ENCODE results near the gene DKK3. TPM values are rescaled to one million over a fixed set of nuclear protein-coding genes. Genes with fewer than 3 reads are reported as not detected.

DKK3 gene
- total RNA-seq, 1 experiment from 2014 or later: 14.6 TPM

DNA sequence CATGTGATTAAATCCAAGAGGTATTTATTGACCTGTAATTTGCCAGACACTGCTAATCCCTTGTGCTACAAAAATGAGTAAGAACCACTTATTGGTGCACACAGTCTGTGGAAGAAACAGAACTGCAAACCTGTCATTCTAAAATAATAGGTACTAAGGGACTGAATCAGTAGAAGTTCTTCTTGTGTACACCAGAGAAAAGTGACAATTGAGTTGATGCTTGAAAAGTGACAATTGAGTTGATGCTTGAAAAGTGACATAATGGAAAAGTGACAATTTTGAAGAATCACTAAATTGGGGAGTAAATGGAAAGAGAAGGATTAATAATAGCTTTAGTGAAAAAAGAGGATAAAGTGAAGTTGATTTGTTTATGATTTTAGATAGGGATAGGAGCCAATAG is 56.4 kb downstream of the DKK3 start:
- BruUV-seq (replicated peaks): no TSS peak
- no peak overlapping the region for H3K27ac Mint-ChIP-seq (ENCODE audit: unreplicated experiment)
- CTCF ChIA-PET: no interaction called here

DNA sequence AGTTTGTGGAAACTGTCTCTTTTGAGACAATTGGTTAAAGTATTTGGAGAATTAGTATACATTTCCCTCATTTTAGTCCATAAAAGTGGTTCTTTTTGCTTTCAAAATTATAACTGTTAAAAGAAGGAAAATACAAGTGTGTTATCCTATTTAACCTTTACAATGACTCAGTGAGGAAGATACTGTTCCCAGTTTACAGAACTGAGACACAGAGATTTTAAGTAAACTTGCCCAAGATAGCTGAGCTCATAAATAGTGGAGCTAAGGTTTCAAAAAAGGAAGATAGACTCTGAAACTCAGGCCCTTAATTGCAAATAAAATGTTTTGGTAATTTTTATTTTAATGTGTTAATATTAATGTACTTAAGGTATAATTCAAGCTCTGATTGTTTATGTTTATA is 58.9 kb downstream of the DKK3 start:
- H3K4me1 Mint-ChIP-seq (ENCODE audit: low read depth, unreplicated experiment): no peaks in the 10 kb centered on the region
- TF ChIP-seq CTCF (IDR thresholded peaks at IDR 0.05; ENCODE audit: unreplicated experiment): no peak
- CTCF ChIA-PET: no interaction called here
- no peaks in the 10 kb centered on the region for H3K9me3 Mint-ChIP-seq (ENCODE audit: low read depth, unreplicated experiment)
- no TSS peak for BruUV-seq (replicated peaks)
- no peak for DNase-seq
- H3K27me3 Mint-ChIP-seq (ENCODE audit: unreplicated experiment): no peaks in the 10 kb centered on the region
- no peak overlapping the region for H3K4me3 Mint-ChIP-seq (ENCODE audit: low read depth, unreplicated experiment)
- H3K36me3 Mint-ChIP-seq (ENCODE audit: insufficient read depth, unreplicated experiment): peaks cover 19% of the 10 kb centered on the region
- no peak overlapping the region for H3K27ac Mint-ChIP-seq (ENCODE audit: unreplicated experiment)
- intact Hi-C loops (cut with micrococcal nuclease; ENCODE audit: unreplicated experiment): no loop called here

More for the DNA sequence above, 56.4 kb downstream of the DKK3 start:
- H3K27me3 Mint-ChIP-seq (ENCODE audit: unreplicated experiment): no peaks in the 10 kb centered on the region
- peaks cover 26% of the 10 kb centered on the region for H3K36me3 Mint-ChIP-seq (ENCODE audit: insufficient read depth, unreplicated experiment)
- intact Hi-C loops (cut with micrococcal nuclease; ENCODE audit: unreplicated experiment): no loop called here
- H3K4me1 Mint-ChIP-seq (ENCODE audit: low read depth, unreplicated experiment): no peaks in the 10 kb centered on the region
- H3K9me3 Mint-ChIP-seq (ENCODE audit: low read depth, unreplicated experiment): no peaks in the 10 kb centered on the region
- DNase-seq: no peak
- H3K4me3 Mint-ChIP-seq (ENCODE audit: low read depth, unreplicated experiment): no peak overlapping the region
- TF ChIP-seq CTCF (IDR thresholded peaks at IDR 0.05; ENCODE audit: unreplicated experiment): no peak

- H3K9me3 Mint-ChIP-seq (ENCODE audit: low read depth, unreplicated experiment): no peaks in the 10 kb centered on the region
- intact Hi-C loops (cut with micrococcal nuclease; ENCODE audit: unreplicated experiment): no loop called here
- no peak for TF ChIP-seq CTCF (IDR thresholded peaks at IDR 0.05; ENCODE audit: unreplicated experiment)
- no peak overlapping the region for H3K27ac Mint-ChIP-seq (ENCODE audit: unreplicated experiment)
- no peak overlapping the region for H3K4me3 Mint-ChIP-seq (ENCODE audit: low read depth, unreplicated experiment)
- BruUV-seq (replicated peaks): no TSS peak
- peaks cover 15% of the 10 kb centered on the region for H3K36me3 Mint-ChIP-seq (ENCODE audit: insufficient read depth, unreplicated experiment)
- H3K4me1 Mint-ChIP-seq (ENCODE audit: low read depth, unreplicated experiment): no peaks in the 10 kb centered on the region
- CTCF ChIA-PET: no interaction called here
- no peaks in the 10 kb centered on the region for H3K27me3 Mint-ChIP-seq (ENCODE audit: unreplicated experiment)
- no peak for DNase-seq
Observed at GRCh38 chr11:11948242-11948947, 60.0 kb downstream of the DKK3 start.

- no TSS peak for BruUV-seq (replicated peaks)
- no peak for DNase-seq
- no peak for TF ChIP-seq CTCF (IDR thresholded peaks at IDR 0.05; ENCODE audit: unreplicated experiment)
- H3K27ac Mint-ChIP-seq (ENCODE audit: unreplicated experiment): no peak overlapping the region
- H3K36me3 Mint-ChIP-seq (ENCODE audit: insufficient read depth, unreplicated experiment): peaks cover 13% of the 10 kb centered on the region
- no peaks in the 10 kb centered on the region for H3K4me1 Mint-ChIP-seq (ENCODE audit: low read depth, unreplicated experiment)
- H3K4me3 Mint-ChIP-seq (ENCODE audit: low read depth, unreplicated experiment): no peak overlapping the region
- intact Hi-C loops (cut with micrococcal nuclease; ENCODE audit: unreplicated experiment): no loop called here
- no peaks in the 10 kb centered on the region for H3K9me3 Mint-ChIP-seq (ENCODE audit: low read depth, unreplicated experiment)
- no peaks in the 10 kb centered on the region for H3K27me3 Mint-ChIP-seq (ENCODE audit: unreplicated experiment)
- CTCF ChIA-PET: no interaction called here
Observed at GRCh38 chr11:11947825-11948224, 60.6 kb downstream of the DKK3 start.

Data from Calu3 (cell line).